Muscle layer of colon (tissue), 2 donors: ENCODE data around the gene SLC49A3.

Source experiments
- H3K27ac ChIP-seq: one replicate; pipeline ENCODE4 v1.7.0; 2013; ENCODE audit warnings: low read depth, mild to moderate bottlenecking, low read length, moderate library complexity
- H3K27me3 ChIP-seq, 2 donors: one replicate each; pipeline ENCODE4 v1.7.0; 2013; ENCODE audit warnings: low read length in 2 of 2, mild to moderate bottlenecking in 2 of 2; ENCODE audit not compliant: insufficient read depth in 2 of 2, control insufficient read depth in 1 of 2
- H3K36me3 ChIP-seq: one replicate; pipeline ENCODE4 v1.7.0; 2013; ENCODE audit warnings: mild to moderate bottlenecking, low read length; ENCODE audit not compliant: insufficient read depth
- H3K4me1 ChIP-seq: one replicate; pipeline ENCODE4 v1.7.0; 2013; ENCODE audit warnings: mild to moderate bottlenecking, low read length; ENCODE audit not compliant: insufficient read depth
- H3K4me3 ChIP-seq, 2 donors: one replicate each; pipeline ENCODE4 v1.7.0; 2013; ENCODE audit warnings: low read length in 2 of 2, low read depth in 1 of 2, mild to moderate bottlenecking in 1 of 2, moderate library complexity in 1 of 2
- H3K9ac ChIP-seq: one replicate; pipeline ENCODE4 v1.7.0; 2013; ENCODE audit warnings: low read length
- H3K9me3 ChIP-seq: one replicate; pipeline ENCODE4 v1.7.0; 2013; ENCODE audit warnings: mild to moderate bottlenecking, low read length
- donor health status: abdominal sarcoma.
- donor health status: Adenocarcinoma of cecum.

Gene SLC49A3

GRCh38 chr4:659851-660250 is 29.1 kb downstream of the SLC49A3 start:
- H3K36me3 ChIP-seq, result no peaks in the 10 kb centered on the region
- H3K4me1 ChIP-seq, result no peaks in the 10 kb centered on the region
- no peak overlapping the region for H3K27ac ChIP-seq
- H3K27me3 ChIP-seq, result peaks cover 0 to 10% of the 10 kb centered on the region in 2 donors
- no peaks in the 10 kb centered on the region for H3K9me3 ChIP-seq
- no peak overlapping the region for H3K4me3 ChIP-seq
- no peak overlapping the region for H3K9ac ChIP-seq

- no peak overlapping the region for H3K4me3 ChIP-seq
- no peaks in the 10 kb centered on the region for H3K4me1 ChIP-seq
- H3K27me3 ChIP-seq, result peaks cover 0 to 12% of the 10 kb centered on the region in 2 donors
- H3K36me3 ChIP-seq, result no peaks in the 10 kb centered on the region
- no peak overlapping the region for H3K9ac ChIP-seq
- H3K9me3 ChIP-seq, result no peaks in the 10 kb centered on the region
- no peak overlapping the region for H3K27ac ChIP-seq
Measured at GRCh38 chr4:658681-659667, 30.0 kb downstream of the SLC49A3 start.

- H3K27me3 ChIP-seq, result peaks cover 0 to 12% of the 10 kb centered on the region in 2 donors
- no peaks in the 10 kb centered on the region for H3K9me3 ChIP-seq
- no peak overlapping the region for H3K27ac ChIP-seq
- no peaks in the 10 kb centered on the region for H3K4me1 ChIP-seq
- H3K36me3 ChIP-seq, result no peaks in the 10 kb centered on the region
- no peak overlapping the region for H3K9ac ChIP-seq
- no peak overlapping the region for H3K4me3 ChIP-seq
Measured at GRCh38 chr4:657834-658667, 30.9 kb downstream of the SLC49A3 start.

GRCh38 chr4:657338-657833 is 31.6 kb downstream of the SLC49A3 start:
- Histone ChIP-seq H3K4me3 (no peak overlapping the region), H3K36me3 (no peaks in the 10 kb centered on the region), H3K4me1 (no peaks in the 10 kb centered on the region), H3K27ac (no peak overlapping the region), H3K9me3 (no peaks in the 10 kb centered on the region), H3K27me3 (peaks cover 0 to 12% of the 10 kb centered on the region in 2 donors), H3K9ac (no peak overlapping the region)

GRCh38 chr4:656436-657337 is 32.3 kb downstream of the SLC49A3 start:
- no peaks in the 10 kb centered on the region for H3K36me3 ChIP-seq
- no peaks in the 10 kb centered on the region for H3K9me3 ChIP-seq
- H3K4me3 ChIP-seq, result no peak overlapping the region
- H3K27ac ChIP-seq, result no peak overlapping the region
- H3K27me3 ChIP-seq, result peaks cover 0 to 15% of the 10 kb centered on the region in 2 donors
- no peak overlapping the region for H3K9ac ChIP-seq
- no peaks in the 10 kb centered on the region for H3K4me1 ChIP-seq

GRCh38 chr4:655464-656151 is 33.3 kb downstream of the SLC49A3 start:
- Histone ChIP-seq H3K4me3 (no peak overlapping the region), H3K4me1 (no peaks in the 10 kb centered on the region), H3K27me3 (peaks cover 0 to 25% of the 10 kb centered on the region in 2 donors), H3K27ac (no peak overlapping the region), H3K36me3 (no peaks in the 10 kb centered on the region), H3K9me3 (no peaks in the 10 kb centered on the region), H3K9ac (no peak overlapping the region)

GRCh38 chr4:654871-655463 is 34.0 kb downstream of the SLC49A3 start:
- Histone ChIP-seq H3K4me3 (no peak overlapping the region), H3K9me3 (no peaks in the 10 kb centered on the region), H3K9ac (no peak overlapping the region), H3K27ac (no peak overlapping the region), H3K4me1 (no peaks in the 10 kb centered on the region), H3K36me3 (no peaks in the 10 kb centered on the region), H3K27me3 (peaks cover 0 to 32% of the 10 kb centered on the region in 2 donors)

GRCh38 chr4:654503-654845 is 34.5 kb downstream of the SLC49A3 start:
- no peaks in the 10 kb centered on the region for H3K9me3 ChIP-seq
- no peaks in the 10 kb centered on the region for H3K36me3 ChIP-seq
- H3K9ac ChIP-seq, result no peak overlapping the region
- no peak overlapping the region for H3K27ac ChIP-seq
- H3K4me3 ChIP-seq, result no peak overlapping the region
- H3K27me3 ChIP-seq, result peaks cover 0 to 36% of the 10 kb centered on the region in 2 donors
- no peaks in the 10 kb centered on the region for H3K4me1 ChIP-seq

- no peaks in the 10 kb centered on the region for H3K36me3 ChIP-seq
- H3K9me3 ChIP-seq, result no peaks in the 10 kb centered on the region
- H3K4me3 ChIP-seq, result no peak overlapping the region
- peaks cover 0 to 41% of the 10 kb centered on the region in 2 donors for H3K27me3 ChIP-seq
- no peak overlapping the region for H3K27ac ChIP-seq
- H3K4me1 ChIP-seq, result no peaks in the 10 kb centered on the region
- H3K9ac ChIP-seq, result no peak overlapping the region
Measured at GRCh38 chr4:653831-654502, 35.0 kb downstream of the SLC49A3 start.
